Neural crest cell (in vitro differentiated cells): ENCODE data around the gene STRN. TPM values are rescaled to one million over a fixed set of nuclear protein-coding genes. Genes with fewer than 3 reads are reported as not detected.
"Not testable (repeated sequence)": the region's sequence is repeated elsewhere in the genome, so short reads cannot be mapped to it uniquely, and the experiment has no call there.

Source experiments
- DNase-seq: peaks from one replicate; pipeline ENCODE4 v3.0.0; 2021; ENCODE audit warnings: low read depth, mixed read lengths, low spot score
- H3K27ac Mint-ChIP-seq: one replicate; pipeline ENCODE4 v1.8.0; 2021; ENCODE audit warnings: mild to moderate bottlenecking, mixed read lengths; ENCODE audit not compliant: unreplicated experiment
- H3K27me3 Mint-ChIP-seq: 2 replicates; pipeline ENCODE4 v1.8.0; 2021; ENCODE audit warnings: low read depth, mild to moderate bottlenecking, mixed read lengths
- H3K36me3 Mint-ChIP-seq: 2 replicates; pipeline ENCODE4 v1.8.0; 2021; ENCODE audit warnings: low read depth, mild to moderate bottlenecking, mixed read lengths
- H3K4me1 Mint-ChIP-seq: 2 replicates; pipeline ENCODE4 v1.8.0; 2021; ENCODE audit warnings: mixed read lengths
- H3K4me3 Mint-ChIP-seq: one replicate; pipeline ENCODE4 v1.8.0; 2021; ENCODE audit warnings: mild to moderate bottlenecking, mixed read lengths
- H3K9me3 Mint-ChIP-seq: 2 replicates; pipeline ENCODE4 v1.8.0; 2021; ENCODE audit warnings: mixed read lengths
- total RNA-seq: library from RNA; stranded (reverse); gene quantifications from 2 replicates; pipeline ENCODE4 v1.2.1, GENCODE V29; 2021
- TF ChIP-seq, protein P1 (sequence below): fragments of 200-600 bp; sonication (generic); conservative IDR thresholded peaks from 2 replicates; pipeline ENCODE4 v1.5.0; 2021; ENCODE audit warnings: antibody characterized with exemption, mild to moderate bottlenecking

Gene STRN
- total RNA-seq, 1 donor from 2014 or later: 27.2 TPM

DNA sequence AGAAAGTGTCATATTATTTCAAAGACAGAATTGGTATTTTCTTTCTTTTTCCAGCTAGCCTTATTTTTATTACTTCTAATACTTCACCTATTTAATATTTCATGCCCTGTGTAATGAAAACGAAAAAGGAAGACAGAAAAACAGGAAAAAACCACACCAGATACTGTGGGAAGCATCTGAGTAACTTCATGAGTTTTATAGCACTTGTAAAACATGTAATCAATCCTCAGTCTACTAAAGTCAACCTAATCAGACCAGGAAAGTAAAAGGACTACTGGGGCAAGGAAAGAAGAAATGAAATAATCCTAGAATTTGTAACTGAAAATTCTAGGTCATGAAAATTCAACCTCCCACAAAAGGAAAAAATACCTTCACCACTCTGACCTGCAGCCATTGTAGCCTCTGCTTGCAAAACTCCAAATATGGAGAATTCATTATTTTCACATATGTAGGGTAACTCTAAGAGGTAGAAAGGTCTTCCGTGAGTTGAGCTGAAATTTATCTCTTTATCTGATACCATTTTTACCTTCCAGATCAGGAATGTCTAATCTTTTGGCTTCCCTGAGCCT lies 34.7 kb upstream of the STRN start:
- no peaks in the 10 kb centered on the region for H3K4me1 Mint-ChIP-seq
- H3K27ac Mint-ChIP-seq: no peak overlapping the region

GRCh38 chr2:37000318-37000717 lies 34.0 kb upstream of the STRN start:
- TF ChIP-seq, protein P1, sequence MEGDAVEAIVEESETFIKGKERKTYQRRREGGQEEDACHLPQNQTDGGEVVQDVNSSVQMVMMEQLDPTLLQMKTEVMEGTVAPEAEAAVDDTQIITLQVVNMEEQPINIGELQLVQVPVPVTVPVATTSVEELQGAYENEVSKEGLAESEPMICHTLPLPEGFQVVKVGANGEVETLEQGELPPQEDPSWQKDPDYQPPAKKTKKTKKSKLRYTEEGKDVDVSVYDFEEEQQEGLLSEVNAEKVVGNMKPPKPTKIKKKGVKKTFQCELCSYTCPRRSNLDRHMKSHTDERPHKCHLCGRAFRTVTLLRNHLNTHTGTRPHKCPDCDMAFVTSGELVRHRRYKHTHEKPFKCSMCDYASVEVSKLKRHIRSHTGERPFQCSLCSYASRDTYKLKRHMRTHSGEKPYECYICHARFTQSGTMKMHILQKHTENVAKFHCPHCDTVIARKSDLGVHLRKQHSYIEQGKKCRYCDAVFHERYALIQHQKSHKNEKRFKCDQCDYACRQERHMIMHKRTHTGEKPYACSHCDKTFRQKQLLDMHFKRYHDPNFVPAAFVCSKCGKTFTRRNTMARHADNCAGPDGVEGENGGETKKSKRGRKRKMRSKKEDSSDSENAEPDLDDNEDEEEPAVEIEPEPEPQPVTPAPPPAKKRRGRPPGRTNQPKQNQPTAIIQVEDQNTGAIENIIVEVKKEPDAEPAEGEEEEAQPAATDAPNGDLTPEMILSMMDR: no peak

More for the DNA sequence above, 34.7 kb upstream of the STRN start:
- Mint-ChIP-seq H3K27me3 (no peaks in the 10 kb centered on the region), H3K36me3 (peaks cover 15% of the 10 kb centered on the region), H3K4me3 (no peak overlapping the region), H3K9me3 (no peaks in the 10 kb centered on the region)
- DNase-seq: no peak
- TF ChIP-seq, protein P1: no peak

GRCh38 chr2:36999416-36999815 lies 33.1 kb upstream of the STRN start:
- peaks cover 15% of the 10 kb centered on the region for H3K36me3 Mint-ChIP-seq
- H3K27me3 Mint-ChIP-seq, H3K9me3 Mint-ChIP-seq, DNase-seq, H3K4me3 Mint-ChIP-seq, H3K4me1 Mint-ChIP-seq, H3K27ac Mint-ChIP-seq: not testable (repeated sequence)

More at GRCh38 chr2:37000318-37000717, 34.0 kb upstream of the STRN start:
- Mint-ChIP-seq H3K4me3 (no peak overlapping the region), H3K27me3 (no peaks in the 10 kb centered on the region), H3K9me3 (no peaks in the 10 kb centered on the region), H3K27ac (no peak overlapping the region), H3K36me3 (peaks cover 15% of the 10 kb centered on the region), H3K4me1 (no peaks in the 10 kb centered on the region)
- no peak for DNase-seq

DNA sequence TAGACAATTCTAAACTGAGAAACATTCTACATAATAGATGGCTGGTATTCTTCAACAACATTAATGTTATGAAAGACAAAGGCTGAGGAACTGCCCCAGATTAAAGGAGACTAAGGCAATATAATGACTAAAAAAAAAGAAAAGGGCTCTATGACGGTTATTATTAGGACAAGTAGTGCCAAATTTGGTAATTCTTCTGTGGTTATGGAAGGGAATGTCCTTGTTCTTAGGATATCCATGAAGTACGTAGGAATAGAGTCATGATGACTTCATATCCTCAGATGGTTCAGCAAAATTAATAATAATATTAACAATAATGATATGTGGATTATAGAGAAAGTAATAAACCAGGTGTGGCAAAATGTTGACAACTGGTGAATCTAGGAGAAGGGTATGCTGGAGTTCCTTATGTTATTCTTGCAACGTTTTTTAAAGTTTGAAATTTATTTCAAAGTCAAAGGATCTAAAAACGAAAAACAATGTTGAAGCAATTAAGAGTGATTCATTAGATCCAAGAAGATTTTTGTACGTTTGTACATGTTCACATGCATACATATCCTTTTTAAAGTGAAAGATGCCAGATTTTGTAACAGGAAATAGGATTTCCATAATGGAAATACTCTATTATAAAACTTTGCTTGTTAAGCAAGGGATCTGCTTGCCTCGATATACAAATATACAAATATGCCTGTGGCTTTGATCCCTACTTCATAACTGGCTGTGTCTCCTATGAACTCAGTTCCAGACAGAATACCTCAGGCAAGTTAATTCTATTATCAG lies 27.7 kb upstream of the STRN start:
- Mint-ChIP-seq H3K27me3 (no peaks in the 10 kb centered on the region), H3K4me3 (no peak overlapping the region), H3K4me1 (no peaks in the 10 kb centered on the region), H3K9me3 (no peaks in the 10 kb centered on the region), H3K27ac (no peak overlapping the region), H3K36me3 (peaks cover 9% of the 10 kb centered on the region)
- no peak for DNase-seq
- TF ChIP-seq, protein P1: no peak

GRCh38 chr2:36988008-36988407 lies 21.7 kb upstream of the STRN start:
- Mint-ChIP-seq H3K36me3 (peaks cover 2% of the 10 kb centered on the region), H3K4me3 (no peak overlapping the region), H3K27me3 (no peaks in the 10 kb centered on the region), H3K27ac (no peak overlapping the region), H3K4me1 (no peaks in the 10 kb centered on the region), H3K9me3 (no peaks in the 10 kb centered on the region)
- TF ChIP-seq, protein P1: no peak
- no peak for DNase-seq

GRCh38 chr2:36982467-36982866 lies 16.1 kb upstream of the STRN start:
- TF ChIP-seq, protein P1: no peak
- Mint-ChIP-seq H3K27me3 (no peaks in the 10 kb centered on the region), H3K27ac (no peak overlapping the region), H3K9me3 (peaks cover 2% of the 10 kb centered on the region), H3K4me1 (no peaks in the 10 kb centered on the region), H3K36me3 (peaks cover 7% of the 10 kb centered on the region), H3K4me3 (no peak overlapping the region)
- no peak for DNase-seq
